ENCODE measurements around the gene IDI2.

GRCh38 chr10:983401-983800 is 42.3 kb downstream of the IDI2 start:
- TF ChIP-seq, protein P1, sequence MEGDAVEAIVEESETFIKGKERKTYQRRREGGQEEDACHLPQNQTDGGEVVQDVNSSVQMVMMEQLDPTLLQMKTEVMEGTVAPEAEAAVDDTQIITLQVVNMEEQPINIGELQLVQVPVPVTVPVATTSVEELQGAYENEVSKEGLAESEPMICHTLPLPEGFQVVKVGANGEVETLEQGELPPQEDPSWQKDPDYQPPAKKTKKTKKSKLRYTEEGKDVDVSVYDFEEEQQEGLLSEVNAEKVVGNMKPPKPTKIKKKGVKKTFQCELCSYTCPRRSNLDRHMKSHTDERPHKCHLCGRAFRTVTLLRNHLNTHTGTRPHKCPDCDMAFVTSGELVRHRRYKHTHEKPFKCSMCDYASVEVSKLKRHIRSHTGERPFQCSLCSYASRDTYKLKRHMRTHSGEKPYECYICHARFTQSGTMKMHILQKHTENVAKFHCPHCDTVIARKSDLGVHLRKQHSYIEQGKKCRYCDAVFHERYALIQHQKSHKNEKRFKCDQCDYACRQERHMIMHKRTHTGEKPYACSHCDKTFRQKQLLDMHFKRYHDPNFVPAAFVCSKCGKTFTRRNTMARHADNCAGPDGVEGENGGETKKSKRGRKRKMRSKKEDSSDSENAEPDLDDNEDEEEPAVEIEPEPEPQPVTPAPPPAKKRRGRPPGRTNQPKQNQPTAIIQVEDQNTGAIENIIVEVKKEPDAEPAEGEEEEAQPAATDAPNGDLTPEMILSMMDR (IDR thresholded peaks at IDR 0.05), result no peak
- TF ChIP-seq POLR2A (IDR thresholded peaks at IDR 0.05), result no peak

Data from right lobe of liver (tissue), 4 donors.